Measurements from ENCODE around the gene RNF169. TPM values are rescaled to one million over a fixed set of nuclear protein-coding genes. Genes with fewer than 3 reads are reported as not detected.
A peak's percentile ranks its signal among the peaks of the same experiment; 100 is the strongest.

The RNF169 gene
- polyA plus RNA-seq, 2 of the 4 experiments (the other 2 are of a cell fraction), result 6.3 to 11.1 TPM

GRCh38 chr11:74819400-74819799 lies 70.8 kb downstream of the RNF169 start:
- no peak overlapping the region for H3K4me3 ChIP-seq
- ChIA-PET CTCF (no interaction called here), POLR2A (no interaction called here)
- peaks cover 12% of the 10 kb centered on the region; the same call in 2 of the 3 replicates for H3K9me3 ChIP-seq
- peaks cover 22% of the 10 kb centered on the region; the same call in 2 of the 3 replicates for H3K4me1 ChIP-seq
- no peak overlapping the region for H3K27ac ChIP-seq
- FAIRE-seq (no peak), ATAC-seq (peak; percentile 24 to 74; a peak in 3 of 6 replicates), DNase-seq (ENCODE audit: low read depth in 1 of 2, low spot score in 1 of 2) (no peak)
- WGBS (ENCODE audit: missing lambda C conversion rate), result 83% methylated on average over 1 of the region's 1 CpG
- H3K4me2 ChIP-seq, result 0 out of 3 replicates have a peak overlapping the region, but pooled peaks have one; percentile 5
- TF ChIP-seq GATA3 (IDR thresholded peaks at IDR 0.05; ENCODE audit: borderline replicate concordance) (no peak), TFCP2L1 (CRISPR knock-in tag; IDR thresholded peaks at IDR 0.05) (no peak)

- POLR2A ChIA-PET, result no interaction called here
- Histone ChIP-seq H3K4me1 (peaks cover 22% of the 10 kb centered on the region; the same call in 2 of the 3 replicates), H3K4me2 (no peak overlapping the region; the same call in 2 of the 3 replicates), H3K9me3 (peaks cover 24% of the 10 kb centered on the region), H3K4me3 (no peak overlapping the region), H3K27ac (0 out of 6 replicates have a peak overlapping the region, but pooled peaks of 1 of the 2 experiments have one; percentile 8)
- CTCF ChIA-PET, result no interaction called here
- 86% methylated on average over 1 of the region's 1 CpG for WGBS (ENCODE audit: missing lambda C conversion rate)
- FAIRE-seq (no peak), DNase-seq (ENCODE audit: low read depth in 1 of 2, low spot score in 1 of 2) (peak in 1 of 2 experiments; percentile 27), ATAC-seq (peak; percentile 49 to 50; a peak in 3 of 6 replicates)
- TF ChIP-seq NFE2L2 (conservative IDR thresholded peaks at IDR 0.05; ENCODE audit: low read length), result no peak
- TF ChIP-seq ZSCAN20 (CRISPR knock-in tag; IDR thresholded peaks at IDR 0.05), result no peak
- TF ChIP-seq RCOR1 (IDR thresholded peaks at IDR 0.05; ENCODE audit: low read depth, low read length), result no peak
- TF ChIP-seq FOSL2 (IDR thresholded peaks at IDR 0.05), result no peak
- TF ChIP-seq FOSL2 (CRISPR knock-in tag; IDR thresholded peaks at IDR 0.05), result peak; percentile 50
- TF ChIP-seq, protein P1, sequence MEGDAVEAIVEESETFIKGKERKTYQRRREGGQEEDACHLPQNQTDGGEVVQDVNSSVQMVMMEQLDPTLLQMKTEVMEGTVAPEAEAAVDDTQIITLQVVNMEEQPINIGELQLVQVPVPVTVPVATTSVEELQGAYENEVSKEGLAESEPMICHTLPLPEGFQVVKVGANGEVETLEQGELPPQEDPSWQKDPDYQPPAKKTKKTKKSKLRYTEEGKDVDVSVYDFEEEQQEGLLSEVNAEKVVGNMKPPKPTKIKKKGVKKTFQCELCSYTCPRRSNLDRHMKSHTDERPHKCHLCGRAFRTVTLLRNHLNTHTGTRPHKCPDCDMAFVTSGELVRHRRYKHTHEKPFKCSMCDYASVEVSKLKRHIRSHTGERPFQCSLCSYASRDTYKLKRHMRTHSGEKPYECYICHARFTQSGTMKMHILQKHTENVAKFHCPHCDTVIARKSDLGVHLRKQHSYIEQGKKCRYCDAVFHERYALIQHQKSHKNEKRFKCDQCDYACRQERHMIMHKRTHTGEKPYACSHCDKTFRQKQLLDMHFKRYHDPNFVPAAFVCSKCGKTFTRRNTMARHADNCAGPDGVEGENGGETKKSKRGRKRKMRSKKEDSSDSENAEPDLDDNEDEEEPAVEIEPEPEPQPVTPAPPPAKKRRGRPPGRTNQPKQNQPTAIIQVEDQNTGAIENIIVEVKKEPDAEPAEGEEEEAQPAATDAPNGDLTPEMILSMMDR (IDR thresholded peaks at IDR 0.05), result no peak
Observed at GRCh38 chr11:74820763-74821162, 72.1 kb downstream of the RNF169 start.

- TF ChIP-seq KDM1A (IDR thresholded peaks at IDR 0.05; ENCODE audit: low read depth), result no peak
- TF ChIP-seq HDAC2 (IDR thresholded peaks at IDR 0.05), result no peak
- no peak for TF ChIP-seq EHMT2 (IDR thresholded peaks at IDR 0.05; ENCODE audit: low read depth)
- TF ChIP-seq MAFK (IDR thresholded peaks at IDR 0.05; ENCODE audit: partially characterized antibody), result no peak
- no peak for TF ChIP-seq JUNB (IDR thresholded peaks at IDR 0.05)
- TF ChIP-seq PHF8 (IDR thresholded peaks at IDR 0.05; ENCODE audit: borderline replicate concordance, low read depth), result no peak
- no peak for TF ChIP-seq HOXB5 (CRISPR knock-in tag; IDR thresholded peaks at IDR 0.05)
- no peak for TF ChIP-seq GATA3 (IDR thresholded peaks at IDR 0.05; ENCODE audit: borderline replicate concordance)
- TF ChIP-seq POLR2A (IDR thresholded peaks at IDR 0.05; ENCODE audit: low read length), result no peak
- no peak for TF ChIP-seq CHD2 (IDR thresholded peaks at IDR 0.05; ENCODE audit: low read length, partially characterized antibody)
- TF ChIP-seq SREBF2 (IDR thresholded peaks at IDR 0.05), result no peak
- TF ChIP-seq, protein P2, sequence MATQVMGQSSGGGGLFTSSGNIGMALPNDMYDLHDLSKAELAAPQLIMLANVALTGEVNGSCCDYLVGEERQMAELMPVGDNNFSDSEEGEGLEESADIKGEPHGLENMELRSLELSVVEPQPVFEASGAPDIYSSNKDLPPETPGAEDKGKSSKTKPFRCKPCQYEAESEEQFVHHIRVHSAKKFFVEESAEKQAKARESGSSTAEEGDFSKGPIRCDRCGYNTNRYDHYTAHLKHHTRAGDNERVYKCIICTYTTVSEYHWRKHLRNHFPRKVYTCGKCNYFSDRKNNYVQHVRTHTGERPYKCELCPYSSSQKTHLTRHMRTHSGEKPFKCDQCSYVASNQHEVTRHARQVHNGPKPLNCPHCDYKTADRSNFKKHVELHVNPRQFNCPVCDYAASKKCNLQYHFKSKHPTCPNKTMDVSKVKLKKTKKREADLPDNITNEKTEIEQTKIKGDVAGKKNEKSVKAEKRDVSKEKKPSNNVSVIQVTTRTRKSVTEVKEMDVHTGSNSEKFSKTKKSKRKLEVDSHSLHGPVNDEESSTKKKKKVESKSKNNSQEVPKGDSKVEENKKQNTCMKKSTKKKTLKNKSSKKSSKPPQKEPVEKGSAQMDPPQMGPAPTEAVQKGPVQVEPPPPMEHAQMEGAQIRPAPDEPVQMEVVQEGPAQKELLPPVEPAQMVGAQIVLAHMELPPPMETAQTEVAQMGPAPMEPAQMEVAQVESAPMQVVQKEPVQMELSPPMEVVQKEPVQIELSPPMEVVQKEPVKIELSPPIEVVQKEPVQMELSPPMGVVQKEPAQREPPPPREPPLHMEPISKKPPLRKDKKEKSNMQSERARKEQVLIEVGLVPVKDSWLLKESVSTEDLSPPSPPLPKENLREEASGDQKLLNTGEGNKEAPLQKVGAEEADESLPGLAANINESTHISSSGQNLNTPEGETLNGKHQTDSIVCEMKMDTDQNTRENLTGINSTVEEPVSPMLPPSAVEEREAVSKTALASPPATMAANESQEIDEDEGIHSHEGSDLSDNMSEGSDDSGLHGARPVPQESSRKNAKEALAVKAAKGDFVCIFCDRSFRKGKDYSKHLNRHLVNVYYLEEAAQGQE (IDR thresholded peaks at IDR 0.05), result no peak
- no peak for TF ChIP-seq TP53 (CRISPR knock-in tag; IDR thresholded peaks at IDR 0.05)
- no peak for TF ChIP-seq NR3C1 (IDR thresholded peaks at IDR 0.05)
- no peak for TF ChIP-seq MAZ (IDR thresholded peaks at IDR 0.05; ENCODE audit: borderline replicate concordance, low read depth, low read length)
- ATAC-seq (no peak), DNase-seq (ENCODE audit: low read depth in 1 of 2, low spot score in 1 of 2) (no peak), FAIRE-seq (no peak)
- Histone ChIP-seq H3K9me3 (peaks cover 38% of the 10 kb centered on the region), H3K4me1 (peaks cover 22% of the 10 kb centered on the region; the same call in 2 of the 3 replicates), H3K27ac (no peak overlapping the region), H3K4me3 (no peak overlapping the region), H3K4me2 (no peak overlapping the region)
- WGBS (ENCODE audit: missing lambda C conversion rate), result 88% methylated on average over 5 of the region's 5 CpGs
- ChIA-PET POLR2A (no interaction called here), CTCF (interaction anchor here (0.8 to 1.1 kb wide), 2 partner anchors 14 to 21 kb away, joined by 3 read pairs; no protein-coding TSS in a partner anchor)
Observed at GRCh38 chr11:74822170-74822569, 73.5 kb downstream of the RNF169 start.
